Measurements from ENCODE around the gene SCUBE3.

The SCUBE3 gene

GRCh38 chr6:35247642-35248231 is 34.0 kb downstream of the SCUBE3 start:
- Histone ChIP-seq H3K9me3 (ENCODE audit: low read length) (no peaks in the 10 kb centered on the region), H3K4me1 (ENCODE audit: insufficient read depth, low read length, severe bottlenecking) (no peaks in the 10 kb centered on the region), H3K4me2 (ENCODE audit: low read length) (no peak overlapping the region), H4K20me1 (ENCODE audit: insufficient read depth, low read length) (no peaks in the 10 kb centered on the region; the same call in 1 of the 2 replicates), H3K9me2 (ENCODE audit: low read depth, low read length) (no peaks in the 10 kb centered on the region), H3K27me3 (ENCODE audit: insufficient read depth, low read length) (no peaks in the 10 kb centered on the region), H3F3A (ENCODE audit: insufficient read depth, low read length) (no peaks in the 10 kb centered on the region), H3K27ac (ENCODE audit: low read depth, low read length, poor library complexity, severe bottlenecking) (no peak overlapping the region), H3K79me2 (ENCODE audit: insufficient read depth, low read length) (no peaks in the 10 kb centered on the region), H3K4me3 (ENCODE audit: low read depth, low read length, poor library complexity, severe bottlenecking) (no peak overlapping the region), H3K36me3 (ENCODE audit: insufficient read depth, low read length) (no peaks in the 10 kb centered on the region), H3K9ac (ENCODE audit: low read length) (no peak overlapping the region), H2AFZ (ENCODE audit: low read length) (no peak overlapping the region)
- TF ChIP-seq EZH2 (IDR thresholded peaks at IDR 0.05; ENCODE audit: borderline replicate concordance, low read length) (no peak), CTCF (IDR thresholded peaks at IDR 0.05; ENCODE audit: low read length) (no peak)

GRCh38 chr6:35248300-35248699 is 34.5 kb downstream of the SCUBE3 start:
- Histone ChIP-seq H3K4me2 (ENCODE audit: low read length) (no peak overlapping the region), H3K27ac (ENCODE audit: low read depth, low read length, poor library complexity, severe bottlenecking) (no peak overlapping the region)

GRCh38 chr6:35248965-35249364 is 35.2 kb downstream of the SCUBE3 start:
- no peaks in the 10 kb centered on the region for H3K4me1 ChIP-seq (ENCODE audit: insufficient read depth, low read length, severe bottlenecking)
- H3K9me3 ChIP-seq (ENCODE audit: low read length), result no peaks in the 10 kb centered on the region
- no peak overlapping the region for H3K4me3 ChIP-seq (ENCODE audit: low read depth, low read length, poor library complexity, severe bottlenecking)
- no peak overlapping the region for H3K9ac ChIP-seq (ENCODE audit: low read length)
- no peaks in the 10 kb centered on the region for H3F3A ChIP-seq (ENCODE audit: insufficient read depth, low read length)
- H2AFZ ChIP-seq (ENCODE audit: low read length), result no peak overlapping the region
- TF ChIP-seq EZH2 (IDR thresholded peaks at IDR 0.05; ENCODE audit: borderline replicate concordance, low read length) (no peak), CTCF (IDR thresholded peaks at IDR 0.05; ENCODE audit: low read length) (no peak)
- no peaks in the 10 kb centered on the region for H3K36me3 ChIP-seq (ENCODE audit: insufficient read depth, low read length)
- H3K27me3 ChIP-seq (ENCODE audit: insufficient read depth, low read length), result no peaks in the 10 kb centered on the region
- H3K4me2 ChIP-seq (ENCODE audit: low read length), result no peak overlapping the region
- H3K9me2 ChIP-seq (ENCODE audit: low read depth, low read length), result no peaks in the 10 kb centered on the region
- no peak overlapping the region for H3K27ac ChIP-seq (ENCODE audit: low read depth, low read length, poor library complexity, severe bottlenecking)
- no peaks in the 10 kb centered on the region; the same call in 1 of the 2 replicates for H4K20me1 ChIP-seq (ENCODE audit: insufficient read depth, low read length)
- no peaks in the 10 kb centered on the region for H3K79me2 ChIP-seq (ENCODE audit: insufficient read depth, low read length)

More at GRCh38 chr6:35248300-35248699, 34.5 kb downstream of the SCUBE3 start:
- H3K9ac ChIP-seq (ENCODE audit: low read length), result no peak overlapping the region
- no peaks in the 10 kb centered on the region for H3K9me3 ChIP-seq (ENCODE audit: low read length)
- no peaks in the 10 kb centered on the region for H3K9me2 ChIP-seq (ENCODE audit: low read depth, low read length)
- no peak overlapping the region for H3K4me3 ChIP-seq (ENCODE audit: low read depth, low read length, poor library complexity, severe bottlenecking)
- no peaks in the 10 kb centered on the region for H3F3A ChIP-seq (ENCODE audit: insufficient read depth, low read length)
- H4K20me1 ChIP-seq (ENCODE audit: insufficient read depth, low read length), result no peaks in the 10 kb centered on the region; the same call in 1 of the 2 replicates
- TF ChIP-seq CTCF (IDR thresholded peaks at IDR 0.05; ENCODE audit: low read length) (no peak), EZH2 (IDR thresholded peaks at IDR 0.05; ENCODE audit: borderline replicate concordance, low read length) (no peak)
- H3K36me3 ChIP-seq (ENCODE audit: insufficient read depth, low read length), result no peaks in the 10 kb centered on the region
- H3K79me2 ChIP-seq (ENCODE audit: insufficient read depth, low read length), result no peaks in the 10 kb centered on the region
- H2AFZ ChIP-seq (ENCODE audit: low read length), result no peak overlapping the region
- no peaks in the 10 kb centered on the region for H3K27me3 ChIP-seq (ENCODE audit: insufficient read depth, low read length)
- H3K4me1 ChIP-seq (ENCODE audit: insufficient read depth, low read length, severe bottlenecking), result no peaks in the 10 kb centered on the region
